NCI-H1105 treated with DMSO at 0.1 percent for 48 hours (cell line): Measurements from ENCODE around the gene DNAJC5G.
"Not testable (repeated sequence)": the region's sequence is repeated elsewhere in the genome, so short reads cannot be mapped to it uniquely, and the experiment has no call there.

Experiments
- DNase-seq: peaks from one replicate; lab custom pipeline; 2025; lab: John Stamatoyannopoulos, UW

Gene DNAJC5G

DNA sequence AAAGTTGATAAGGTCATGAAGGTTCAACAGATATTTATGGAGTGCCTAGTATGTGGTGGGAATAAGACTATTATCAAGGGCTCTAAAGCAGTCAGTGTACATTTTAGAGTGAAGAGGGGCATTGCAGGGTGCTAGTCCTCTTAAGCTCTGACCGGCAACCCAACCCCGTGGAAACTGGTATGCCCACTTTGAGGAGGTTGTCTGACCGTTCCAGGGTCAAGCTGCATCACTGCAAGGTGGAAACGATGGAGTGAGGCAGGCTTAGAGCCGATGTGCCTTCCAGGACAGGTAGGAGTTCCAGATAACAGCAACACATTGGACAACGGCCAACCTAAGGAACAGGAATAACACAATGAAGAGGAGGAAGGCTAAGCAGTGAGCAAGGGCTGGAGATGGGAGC is 34.4 kb downstream of the DNAJC5G start:
- no peak for DNase-seq

DNA sequence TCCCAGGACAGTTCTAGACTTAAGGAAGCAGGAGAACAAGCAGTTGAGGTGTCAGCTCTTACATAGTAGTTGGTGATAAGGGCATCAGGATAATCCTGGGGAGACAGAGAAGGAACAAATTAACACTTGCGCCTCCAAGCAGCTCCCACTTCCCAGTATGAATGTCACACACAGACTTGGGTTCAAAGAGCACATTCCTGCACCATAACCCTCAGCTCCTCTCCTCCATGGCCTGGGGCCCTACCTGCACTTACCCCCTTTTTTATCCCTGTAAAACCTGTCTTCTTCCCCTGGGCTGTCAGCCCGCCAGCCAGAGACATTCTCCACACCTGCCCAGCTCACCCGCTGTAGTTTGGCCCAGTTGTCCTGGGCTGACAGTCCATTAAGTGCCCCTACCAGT is 36.9 kb downstream of the DNAJC5G start:
- DNase-seq: no peak

DNA sequence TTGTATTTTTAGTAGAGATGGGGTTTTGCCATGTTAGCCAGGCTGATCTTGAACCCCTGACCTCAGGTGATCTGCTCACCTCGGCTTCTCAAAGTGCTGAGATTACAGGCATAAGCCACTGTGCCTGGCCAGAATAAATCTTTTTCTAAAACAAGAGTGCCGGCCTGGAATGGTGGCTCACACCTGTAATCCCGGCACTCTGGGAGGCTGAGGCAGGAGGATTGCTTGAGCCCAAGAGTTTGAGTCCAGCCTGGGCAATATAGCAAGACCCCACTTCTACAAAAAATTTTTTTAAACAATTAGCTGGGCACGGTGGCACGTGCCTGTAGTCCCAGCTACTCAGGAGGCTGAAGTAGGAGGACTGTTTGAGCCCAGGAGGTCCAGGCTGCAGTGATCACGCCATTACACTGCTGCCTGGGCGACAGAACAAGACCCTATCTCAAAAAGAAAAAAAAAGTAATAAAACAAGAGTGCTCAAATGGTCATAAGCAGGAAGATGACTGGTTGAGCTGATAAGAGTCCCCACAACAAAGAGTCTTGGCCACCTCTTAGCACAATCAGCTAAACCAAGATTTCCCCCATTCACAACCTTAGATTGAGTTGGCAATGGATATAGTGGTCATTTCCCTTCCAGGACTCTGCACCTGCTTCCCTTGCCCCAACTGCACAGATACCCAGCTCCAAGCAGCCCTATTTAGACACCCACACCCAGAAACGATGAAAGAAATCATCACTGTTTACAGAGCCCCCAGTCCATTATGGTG is 38.8 kb downstream of the DNAJC5G start:
- no peak for DNase-seq

DNA sequence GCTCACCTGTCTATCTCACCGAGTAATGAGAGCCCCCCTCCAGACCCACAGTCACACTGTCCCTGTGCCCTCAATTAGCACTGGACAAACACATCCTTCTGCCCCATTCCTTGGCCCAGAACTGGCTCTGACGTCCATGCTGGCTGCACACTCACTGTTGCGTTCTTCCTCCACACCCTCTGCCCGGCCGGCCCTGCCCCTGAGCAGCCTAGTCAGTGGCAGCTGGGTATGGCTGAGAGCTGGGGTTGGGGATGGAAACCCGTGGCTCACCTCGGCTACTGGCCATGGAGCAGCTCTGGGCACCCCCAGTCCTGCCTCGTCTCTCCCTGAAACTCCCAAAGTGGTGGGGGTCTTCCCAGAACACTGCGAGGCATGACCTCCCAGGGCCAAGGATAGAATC is 39.5 kb downstream of the DNAJC5G start:
- no peak for DNase-seq

DNA sequence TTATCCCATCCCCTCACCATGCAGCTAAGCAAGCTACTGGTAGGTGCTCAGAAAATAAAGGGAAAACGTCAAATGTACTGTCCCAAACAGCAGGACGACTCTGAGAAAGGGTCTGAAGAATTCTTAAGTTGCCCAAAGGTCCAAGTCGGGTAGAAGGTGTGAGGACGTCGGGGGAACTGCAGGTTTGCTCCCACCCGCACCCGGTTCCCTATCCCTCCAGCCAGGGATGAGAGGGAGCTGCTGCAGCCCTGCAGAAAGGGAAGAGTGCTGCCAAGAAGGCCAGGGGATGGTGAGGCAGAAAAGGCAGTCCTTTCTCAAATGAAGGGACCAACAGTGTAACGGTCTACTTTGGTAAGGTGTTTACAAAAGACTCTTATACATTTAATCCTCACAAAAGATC is 39.9 kb downstream of the DNAJC5G start:
- no peak for DNase-seq

DNA sequence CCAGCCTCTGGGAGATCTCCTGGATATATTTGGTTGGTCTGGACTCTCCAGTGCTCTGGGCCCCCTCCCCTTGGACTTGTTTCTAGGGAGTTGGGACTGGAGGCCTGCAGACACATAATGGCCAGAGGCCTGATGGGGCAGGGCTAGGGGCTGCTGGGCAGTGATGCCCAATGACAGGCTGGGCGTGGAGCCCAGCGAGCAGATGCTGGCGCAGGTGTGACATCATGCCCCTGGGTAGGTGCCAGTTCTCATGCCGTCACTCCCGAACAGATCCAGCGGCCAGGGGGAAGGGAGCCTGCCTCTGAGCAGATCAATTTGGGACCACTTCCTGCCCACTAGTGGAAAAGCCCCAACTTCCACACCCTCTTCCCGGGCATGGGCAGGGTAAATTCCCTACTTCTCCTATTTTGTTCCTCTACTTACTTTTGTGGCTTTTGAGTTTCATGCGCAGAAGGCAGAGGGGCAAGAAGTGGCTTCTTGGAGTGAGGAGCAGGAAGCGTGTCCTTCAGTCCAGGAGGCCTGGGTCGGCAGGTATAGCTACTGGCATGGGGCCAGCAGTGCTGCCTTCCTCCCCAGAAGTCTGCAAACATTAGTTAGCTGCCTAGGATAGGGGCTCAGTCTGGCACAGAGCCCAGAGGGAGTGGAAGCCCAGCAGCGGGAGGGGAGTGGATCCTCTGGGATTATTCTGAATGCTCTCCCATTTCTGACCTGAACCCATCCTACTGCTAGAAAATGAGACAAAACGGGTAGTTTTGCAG is 41.6 kb downstream of the DNAJC5G start:
- DNase-seq: peak; percentile 64

DNA sequence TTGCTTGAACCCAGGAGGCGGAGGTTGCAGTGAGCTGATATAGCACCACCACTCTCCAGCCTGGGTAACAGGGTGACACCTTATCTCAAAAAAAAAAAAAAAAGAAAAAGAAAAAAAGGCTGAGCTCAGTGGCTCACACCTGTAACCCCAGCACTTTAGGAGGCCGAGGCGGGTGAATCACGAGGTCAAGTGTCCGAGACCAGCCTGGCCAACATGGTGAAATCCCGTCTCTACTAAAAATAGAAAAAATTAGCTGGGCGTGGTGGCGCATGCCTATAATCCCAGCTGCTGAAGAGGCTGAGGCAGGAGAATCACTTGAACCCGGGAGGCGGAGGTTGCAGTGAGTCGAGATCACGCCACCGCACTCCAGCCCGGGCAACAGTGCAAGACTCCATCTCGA is 44.6 kb downstream of the DNAJC5G start:
- not testable (repeated sequence) for DNase-seq

DNA sequence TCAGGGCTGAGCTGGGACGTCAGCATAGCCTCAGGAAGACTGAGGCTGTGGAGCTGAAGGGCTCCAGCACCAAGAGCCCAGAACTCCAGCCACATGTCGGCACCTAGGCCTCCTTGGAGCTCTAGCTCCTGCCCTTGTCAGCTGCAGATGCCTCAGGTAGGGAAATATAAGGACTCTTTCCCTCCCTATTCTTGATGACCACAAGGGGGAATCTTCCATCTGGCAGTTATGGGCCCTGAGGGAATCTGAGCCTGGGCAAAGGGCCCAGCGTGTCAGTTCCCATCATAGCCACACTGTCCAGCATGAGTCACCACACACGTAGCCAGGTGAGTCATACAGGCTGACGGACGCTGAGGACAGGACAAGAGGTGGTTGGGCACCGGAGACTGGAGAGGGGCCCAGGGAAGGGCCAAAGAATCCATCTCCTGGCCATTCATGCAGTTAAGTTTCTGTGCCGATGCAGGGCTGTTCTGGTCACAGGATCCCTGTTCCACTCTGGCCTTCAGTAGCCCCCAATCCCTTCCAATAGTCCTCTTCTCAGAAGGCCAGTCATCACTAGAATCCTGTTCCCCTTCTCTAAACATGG is 45.8 kb downstream of the DNAJC5G start:
- DNase-seq: no peak

DNA sequence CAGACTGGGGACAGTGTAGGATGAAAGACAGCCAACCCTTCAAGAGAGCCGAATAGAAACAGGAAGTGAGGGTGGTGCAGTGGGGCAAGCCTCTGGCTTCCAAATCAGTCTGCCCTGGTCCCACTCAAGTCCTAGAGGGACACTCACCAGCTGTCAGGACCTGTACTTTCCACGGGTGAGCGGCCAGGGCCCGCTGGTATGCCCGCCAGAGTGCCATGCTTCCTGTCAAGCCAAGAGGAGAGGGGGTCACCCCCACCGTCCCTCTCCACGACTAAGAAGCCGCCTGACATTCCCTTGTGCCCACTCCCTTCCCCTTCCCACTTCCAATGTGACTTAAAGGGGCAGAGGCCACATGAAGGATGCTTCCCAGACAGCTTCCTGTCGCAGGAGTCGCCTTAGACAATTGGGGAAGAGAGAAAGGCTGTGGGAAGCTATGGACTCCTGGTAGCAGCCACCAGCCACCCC is 47.1 kb downstream of the DNAJC5G start:
- DNase-seq: no peak

DNA sequence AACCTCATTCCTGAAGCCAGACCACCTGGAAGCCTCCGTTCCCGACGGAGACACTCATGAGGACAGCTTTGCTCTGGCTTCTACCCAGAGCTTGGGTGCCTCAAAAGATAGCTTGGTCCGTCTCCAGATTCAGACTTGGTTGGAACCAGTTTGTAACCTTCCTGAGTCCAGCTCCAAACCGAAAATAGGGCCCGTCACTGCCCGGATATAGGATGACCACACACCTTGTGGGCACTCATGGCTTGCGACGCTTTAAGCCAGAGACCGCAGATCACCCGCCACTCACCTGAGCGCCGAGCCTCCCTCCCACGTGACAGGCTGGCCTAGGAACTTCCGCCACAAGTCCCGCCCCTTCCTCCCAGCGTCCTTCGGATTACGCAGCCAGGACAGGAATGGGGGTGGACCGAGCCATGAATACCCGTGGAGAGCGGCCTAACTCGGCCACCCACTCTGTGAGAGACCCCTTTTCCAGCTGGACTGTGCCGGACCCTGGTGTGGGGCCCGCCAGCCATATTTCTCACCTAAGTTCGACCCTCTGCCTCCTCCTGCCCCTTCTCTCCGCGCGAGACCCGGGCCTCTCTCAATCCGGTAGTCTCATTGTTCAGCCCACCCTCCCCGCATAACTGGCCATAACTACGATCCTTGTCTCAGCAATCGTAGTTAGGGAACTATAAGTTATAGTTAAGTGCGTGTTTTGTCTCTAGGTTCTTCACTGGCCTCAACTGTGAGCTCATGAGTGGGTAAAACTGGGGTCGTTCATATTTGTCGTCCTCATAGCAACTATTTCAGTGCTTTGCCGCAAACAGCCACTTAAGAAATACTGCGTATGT is 47.7 kb downstream of the DNAJC5G start, which contains the start of gene MPV17:
MPV17 (minus strand) TSS at position 332 of the 830 bp plus-strand sequence. CDS start 580 bp downstream, outside the sequence.
- peak; percentile 79 for DNase-seq

DNA sequence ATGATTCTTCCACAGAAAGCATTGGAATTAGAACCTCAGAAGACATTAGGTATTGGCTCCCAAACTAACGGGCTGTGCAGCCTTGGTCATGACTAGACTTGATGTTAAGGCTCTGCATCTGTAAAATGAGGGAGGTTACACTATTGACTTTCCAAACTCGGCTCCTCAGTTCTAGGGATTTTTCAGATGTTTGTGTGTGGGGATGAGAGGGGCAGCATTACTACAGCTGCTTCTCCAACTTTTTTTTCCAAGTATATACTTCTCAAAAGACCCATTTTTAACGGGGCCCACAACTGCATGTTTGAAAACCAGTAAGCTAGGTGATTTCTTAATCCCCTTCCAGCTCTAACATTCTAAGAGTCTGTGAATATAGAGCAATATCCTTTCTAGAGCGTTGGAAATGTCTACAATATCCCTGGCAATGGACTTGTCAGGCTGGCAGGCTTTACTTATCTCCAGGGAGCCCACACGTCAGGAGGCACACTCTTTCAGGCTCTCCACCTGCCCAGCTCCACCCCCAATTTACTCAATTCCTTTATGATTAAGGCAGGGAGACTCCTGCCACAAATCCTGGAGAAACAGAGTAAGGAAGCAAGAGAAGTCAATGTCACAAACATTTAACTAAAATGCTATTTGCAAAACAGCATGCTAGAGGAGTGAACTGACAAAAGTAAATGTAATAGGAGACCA is 48.5 kb downstream of the DNAJC5G start:
- DNase-seq: no peak

DNA sequence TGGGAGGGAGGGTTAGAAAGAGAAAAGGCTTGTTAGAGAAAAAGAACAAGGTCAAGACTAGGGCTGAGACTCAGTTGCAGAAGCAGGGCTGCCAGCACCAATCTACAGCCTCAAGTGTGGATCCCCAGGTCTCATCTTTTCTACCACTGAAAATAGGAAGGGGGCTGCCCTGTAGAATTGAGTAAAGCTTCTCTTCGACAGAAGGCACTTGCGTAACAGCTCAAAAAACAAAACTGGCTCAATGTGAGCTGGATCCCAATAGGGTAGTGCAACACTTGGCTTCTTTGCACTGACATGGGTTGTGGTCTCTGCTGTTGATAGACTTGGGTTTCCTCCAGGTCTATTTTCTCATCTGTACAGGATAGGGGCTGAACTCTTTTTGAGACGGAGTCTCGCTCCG is 49.5 kb downstream of the DNAJC5G start:
- no peak for DNase-seq
